GM12878 (cell line): ENCODE measurements around the gene MESP2. TPM values are rescaled to one million over a fixed set of nuclear protein-coding genes. Genes with fewer than 3 reads are reported as not detected.

ENCODE experiments used
- ATAC-seq: fragments of 200-7000 bp; cut with Tn5 transposase; 3 replicates; pipeline ENCODE4 v1.9.1; 2020; ENCODE audit warnings: mild to moderate bottlenecking, moderate library complexity
- BruUV-seq: library from RNA; stranded (reverse); fragments of 400-500 nt; replicated peaks from 2 replicates; lab custom pipeline; 2021; lab: Mats Ljungman, UMichigan
- CTCF ChIA-PET: fragments of 300-600 bp; sonication (Branson Sonifier 250); formaldehyde crosslinking; extraction: SDS; loops from one replicate; lab custom pipeline; 2021; ENCODE audit warnings: inconsistent platforms; lab: Yijun Ruan, JAX
- POLR2A ChIA-PET: fragments of 350-600 bp; formaldehyde crosslinking; extraction: SDS; loops from one replicate; lab custom pipeline; 2021; ENCODE audit warnings: inconsistent platforms; lab: Charles Lee
- RAD21 ChIA-PET: fragments of 300-600 bp; sonication (Branson Sonifier 250); formaldehyde crosslinking; loops from one replicate; lab custom pipeline; 2023; ENCODE audit warnings: antibody characterized with exemption; ENCODE audit not compliant: unreplicated experiment; lab: Charles Lee
- SMC1A ChIA-PET: fragments of 300-600 bp; sonication (Branson Sonifier 250); formaldehyde crosslinking; loops from one replicate; lab custom pipeline; 2023; ENCODE audit not compliant: unreplicated experiment, uncharacterized antibody; lab: Charles Lee
- DNase-seq: peaks from one replicate; pipeline ENCODE4 v3.0.0-alpha.2; 2011; ENCODE audit warnings: low read depth, low spot score
- FAIRE-seq: peaks from 3 replicates; lab custom pipeline; 2011; peaks lifted over from hg19 to GRCh38; lab: Jason Lieb, UNC
- H2AFZ ChIP-seq: 2 replicates; pipeline ENCODE4 v1.6.0; 2011; ENCODE audit warnings: low read depth, low read length, control low read depth; ENCODE audit not compliant: control insufficient read depth
- H3K27ac ChIP-seq: 2 replicates; pipeline ENCODE4 v1.5.1; 2011; ENCODE audit warnings: control low read depth; ENCODE audit not compliant: control insufficient read depth, insufficient read depth
- H3K27me3 ChIP-seq, 2 experiments: replicated peaks in 1 of 2; 2 replicates each; pipeline versions ENCODE4 v1.6.0 to v1.6.1; 2011; ENCODE audit warnings: low read length in 1 of 2; ENCODE audit not compliant: control insufficient read depth in 2 of 2, insufficient read depth in 2 of 2
- H3K36me3 ChIP-seq, 2 experiments: 2 replicates each; pipeline ENCODE4 v1.5.1; 2011; ENCODE audit warnings: low read length in 1 of 2; ENCODE audit not compliant: control insufficient read depth in 2 of 2, insufficient read depth in 2 of 2
- H3K4me1 ChIP-seq: 2 replicates; pipeline ENCODE4 v1.6.1; 2011; ENCODE audit warnings: mild to moderate bottlenecking, low read length, moderate library complexity, mixed read lengths; ENCODE audit not compliant: control insufficient read depth, insufficient read depth
- H3K4me2 ChIP-seq: 2 replicates; pipeline ENCODE4 v1.6.0; 2011; ENCODE audit warnings: control low read depth; ENCODE audit not compliant: control insufficient read depth, insufficient read depth
- H3K4me3 ChIP-seq: fragments of 200-600 bp; sonication (generic); 2 replicates; pipeline ENCODE4 v1.5.1; 2016
- H3K79me2 ChIP-seq: 2 replicates; pipeline ENCODE4 v1.6.0; 2011; ENCODE audit warnings: low read length; ENCODE audit not compliant: control insufficient read depth, insufficient read depth
- H3K9ac ChIP-seq: 2 replicates; pipeline ENCODE4 v1.8.0; 2011; ENCODE audit warnings: low read length, control low read depth, mixed read lengths; ENCODE audit not compliant: control insufficient read depth, insufficient read depth
- H3K9me3 ChIP-seq: replicated peaks from 3 replicates; pipeline ENCODE4 v1.5.1; 2011; ENCODE audit warnings: mild to moderate bottlenecking, low read length; ENCODE audit not compliant: control insufficient read depth, insufficient read depth
- H4K20me1 ChIP-seq: 2 replicates; pipeline ENCODE4 v1.6.0; 2011; ENCODE audit not compliant: control insufficient read depth, insufficient read depth
- CBFB ChIP-seq: IDR thresholded peaks from 2 replicates; pipeline ENCODE4 v1.6.1; 2016; ENCODE audit warnings: antibody characterized with exemption, low read depth
- CBX5 ChIP-seq: sonication (generic); IDR thresholded peaks from 2 replicates; pipeline ENCODE4 v1.6.1; 2016; ENCODE audit warnings: low read depth, moderate library complexity, mild to moderate bottlenecking, inconsistent platforms
- MEF2B ChIP-seq: fragments of 450-650 bp; IDR thresholded peaks from 2 replicates; pipeline ENCODE4 v1.6.1; 2018; ENCODE audit warnings: mild to moderate bottlenecking, moderate library complexity; ENCODE audit not compliant: partially characterized antibody, poor library complexity, severe bottlenecking
- MTA2 ChIP-seq: fragments of 450-650 bp; IDR thresholded peaks from 2 replicates; pipeline ENCODE4 v1.6.1; 2016; ENCODE audit warnings: low read depth, mild to moderate bottlenecking, moderate library complexity
- RCOR1 ChIP-seq: conservative IDR thresholded peaks from 2 replicates; pipeline ENCODE4 v1.6.1; 2012; ENCODE audit warnings: low read depth, low read length, improper control_type of control experiment
- RELA ChIP-seq: fragments of 450-650 bp; IDR thresholded peaks from 2 replicates; pipeline ENCODE4 v1.8.0; 2014; ENCODE audit warnings: borderline replicate concordance; ENCODE audit not compliant: partially characterized antibody
- RELB ChIP-seq: fragments of 450-650 bp; IDR thresholded peaks from 2 replicates; pipeline ENCODE4 v1.6.1; 2017; ENCODE audit warnings: low read depth, mild to moderate bottlenecking, moderate library complexity
- TCF3 ChIP-seq: IDR thresholded peaks from 2 replicates; pipeline ENCODE4 v1.6.1; 2012; ENCODE audit warnings: low read depth, mild to moderate bottlenecking, low read length, borderline replicate concordance; ENCODE audit not compliant: insufficient read depth
- YBX1 ChIP-seq: fragments of 450-650 bp; IDR thresholded peaks from 2 replicates; pipeline ENCODE4 v1.6.1; 2016; ENCODE audit warnings: antibody characterized with exemption
- ZSCAN29 ChIP-seq: fragments of 450-650 bp; IDR thresholded peaks from 2 replicates; pipeline ENCODE4 v1.6.1; 2017; ENCODE audit warnings: mild to moderate bottlenecking, moderate library complexity
- WGBS: methylation state at CpG from one replicate; pipeline ENCODE4 v1.1.6; 2016; ENCODE audit warnings: low lambda C conversion rate; ENCODE audit not compliant: insufficient replicate concordance, insufficient coverage; ENCODE audit errors: missing lambda C conversion rate; 5-methylcytosine and 5-hydroxymethylcytosine counted together
- in situ Hi-C: fragments of 300-500 bp; cut with MboI; formaldehyde crosslinking; loops from 9 replicates; pipeline ENCODE4 v1.14.3; 2018; ENCODE audit warnings: mixed read lengths
- intact Hi-C: fragments of 100-400 bp; cut with micrococcal nuclease; formaldehyde crosslinking; loops from one replicate; pipeline ENCODE4 v1.14.2; 2022; ENCODE audit not compliant: unreplicated experiment
- polyA plus RNA-seq, 11 experiments: library from polyadenylated mRNA; depleted of rRNA in 4 of 11; unstranded in 6 of 11; stranded (reverse) in 5 of 11; fragments of >200 nt; fragmentation: Nextera tagmentation in 4 of 11; fragmentation: Illumina TruSeq in 1 of 11; extraction: Ambion mirVana in 4 of 11; extraction: Trizol in 1 of 11; gene quantifications; 1 replicate in 1 of 11; 2 replicates in 10 of 11; pipeline versions ENCODE4 v1.2.1 to v1.2.3, GENCODE V29; 2011 to 2016; ENCODE audit warnings: inconsistent platforms in 2 of 11, missing spikeins in 2 of 11, low read depth in 1 of 11
- total RNA-seq, 4 experiments: library from RNA; depleted of rRNA in 3 of 4; stranded (reverse); fragments of >200 nt in 3 of 4; fragmentation: Illumina TruSeq in 1 of 4; extraction: Trizol in 1 of 4; gene quantifications; 2 replicates each; pipeline versions ENCODE4 v1.2.1 to v1.2.3, GENCODE V29; 2013 to 2021

The MESP2 gene
- total and polyA plus RNA-seq, 10 of the 15 experiments (the other 5 are each of a cell fraction or from before 2014, with no cell fraction given), result 0.04 TPM; not detected in 9

- Histone ChIP-seq H3K27me3 (no peaks in the 10 kb centered on the region), H3K9me3 (peaks cover 2% of the 10 kb centered on the region; the same call in 2 of the 3 replicates), H3K4me3 (no peak overlapping the region), H2AFZ (no peak overlapping the region), H3K4me2 (no peak overlapping the region), H3K27ac (no peak overlapping the region), H3K36me3 (no peaks in the 10 kb centered on the region), H4K20me1 (no peaks in the 10 kb centered on the region), H3K9ac (no peak overlapping the region), H3K4me1 (no peaks in the 10 kb centered on the region), H3K79me2 (no peaks in the 10 kb centered on the region)
- intact Hi-C loops (no loop called here), in situ Hi-C loops (no loop called here)
- WGBS, result 61% methylated on average over 10 of the region's 10 CpGs
- ChIA-PET RAD21 (interaction anchor here (0.8 kb wide), 1 partner anchor 84 kb away, joined by 4 read pairs; no protein-coding TSS in a partner anchor), CTCF (interaction anchor here (0.7 to 1.8 kb wide), 2 partner anchors 84 to 182 kb away, joined by 3 to 4 read pairs; no protein-coding TSS in a partner anchor), POLR2A (no interaction called here), SMC1A (no interaction called here)
- TF ChIP-seq RELB (no peak), YBX1 (no peak), TCF3 (no peak), RELA (no peak), RCOR1 (no peak), MTA2 (no peak), CBX5 (no peak), ZSCAN29 (no peak), CBFB (no peak), MEF2B (no peak)
- FAIRE-seq (no peak), ATAC-seq (no peak), DNase-seq (no peak)
- BruUV-seq, result no TSS peak
Measured at GRCh38 chr15:89790206-89790605, 14.1 kb downstream of the MESP2 start.
